Subcutaneous abdominal adipose tissue (tissue), 5 donors: ENCODE data around the gene ZKSCAN3.

ENCODE experiments used
- H3K27ac ChIP-seq: one replicate; pipeline ENCODE4 v1.7.0; 2013; ENCODE audit warnings: low read depth, mild to moderate bottlenecking, inconsistent platforms, low read length, moderate library complexity
- H3K27me3 ChIP-seq, 5 donors: one replicate each; pipeline ENCODE4 v1.7.0; 2013; ENCODE audit warnings: low read length in 5 of 5, inconsistent platforms in 1 of 5; ENCODE audit not compliant: control insufficient read depth in 5 of 5, insufficient read depth in 4 of 5
- H3K36me3 ChIP-seq, 5 donors: one replicate each; pipeline ENCODE4 v1.7.0; 2013; ENCODE audit warnings: low read length in 5 of 5; ENCODE audit not compliant: control insufficient read depth in 5 of 5, insufficient read depth in 5 of 5
- H3K4me1 ChIP-seq, 5 donors: one replicate each; pipeline ENCODE4 v1.7.0; 2013; ENCODE audit warnings: low read length in 5 of 5, mild to moderate bottlenecking in 3 of 5, moderate library complexity in 1 of 5; ENCODE audit not compliant: control insufficient read depth in 5 of 5, insufficient read depth in 5 of 5
- H3K4me3 ChIP-seq, 5 donors: one replicate each; pipeline ENCODE4 v1.7.0; 2013; ENCODE audit warnings: low read length in 5 of 5, low read depth in 1 of 5
- H3K9ac ChIP-seq, 5 donors: one replicate each; pipeline ENCODE4 v1.7.0; 2013; ENCODE audit warnings: low read length in 5 of 5, mild to moderate bottlenecking in 4 of 5, moderate library complexity in 3 of 5
- H3K9me3 ChIP-seq, 5 donors: one replicate each; pipeline ENCODE4 v1.7.0; 2013; ENCODE audit warnings: low read length in 5 of 5; ENCODE audit not compliant: control insufficient read depth in 5 of 5
- donor health status: healthy.
- donor health status: healthy.
- donor health status: healthy.
- donor health status: healthy.
- donor health status: healthy.

ZKSCAN3 gene

DNA sequence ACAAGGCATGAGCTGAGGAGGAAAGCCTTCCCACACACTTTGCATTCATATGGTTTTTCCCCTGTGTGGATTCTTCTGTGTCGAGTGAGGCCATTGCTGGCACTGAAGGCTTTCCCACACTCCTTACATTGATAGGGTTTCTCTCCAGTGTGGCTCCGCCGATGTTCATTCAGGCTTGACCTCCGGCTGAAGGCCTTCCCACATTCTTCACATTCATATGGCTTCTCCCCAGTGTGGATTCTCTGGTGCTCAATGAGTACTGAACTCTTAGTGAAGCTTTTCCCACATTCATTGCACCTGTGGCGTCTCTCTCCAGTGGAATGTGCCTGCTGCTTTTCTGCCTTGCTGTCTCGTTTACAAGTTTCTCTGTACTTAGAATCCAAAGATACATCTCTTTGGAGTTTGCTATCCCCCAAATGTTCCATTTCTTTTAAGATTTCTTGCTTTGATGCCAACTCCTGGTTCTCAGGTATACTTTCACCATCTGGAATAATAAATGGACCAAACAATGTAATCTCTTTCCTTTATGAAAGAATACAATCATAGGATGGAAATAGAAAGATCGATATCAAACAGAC, 23.3 kb upstream of the ZKSCAN3 start:
- H3K4me3 ChIP-seq, result peak overlapping the region in 4 of 5 donors; percentile 22 to 58 (median 32)
- H3K9me3 ChIP-seq, result peaks cover 16 to 41% (median 30%) of the 10 kb centered on the region in 5 donors
- no peak overlapping the region for H3K9ac ChIP-seq
- peaks cover 22 to 36% (median 25%) of the 10 kb centered on the region in 5 donors for H3K36me3 ChIP-seq
- H3K27ac ChIP-seq, result no peak overlapping the region
- H3K27me3 ChIP-seq, result no peaks in the 10 kb centered on the region
- H3K4me1 ChIP-seq, result no peaks in the 10 kb centered on the region

DNA sequence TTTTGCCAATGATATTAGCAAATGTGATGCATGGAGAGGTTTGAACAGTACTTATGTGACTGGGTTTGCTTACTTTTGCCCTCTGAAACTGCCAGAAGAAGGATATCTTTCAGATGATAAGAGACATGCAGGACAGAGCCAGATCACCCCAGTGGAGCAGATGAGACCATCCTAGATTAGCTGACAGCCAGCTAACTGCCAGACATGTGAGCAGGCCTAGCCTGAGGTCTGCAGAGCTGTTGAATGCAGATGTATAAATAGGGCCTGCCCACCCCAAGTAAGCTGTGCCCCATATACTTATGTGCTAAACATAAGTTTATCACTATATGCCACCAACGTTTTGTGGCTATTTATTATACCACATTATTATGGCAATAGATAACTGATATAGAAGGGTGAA, 19.7 kb upstream of the ZKSCAN3 start:
- Histone ChIP-seq H3K9me3 (peaks cover 14 to 33% (median 27%) of the 10 kb centered on the region in 5 donors), H3K36me3 (peaks cover 17 to 31% (median 25%) of the 10 kb centered on the region in 5 donors), H3K4me1 (peaks cover 0 to 5% (median 2%) of the 10 kb centered on the region in 5 donors), H3K4me3 (no peak overlapping the region), H3K27ac (no peak overlapping the region), H3K27me3 (no peaks in the 10 kb centered on the region), H3K9ac (no peak overlapping the region)

DNA sequence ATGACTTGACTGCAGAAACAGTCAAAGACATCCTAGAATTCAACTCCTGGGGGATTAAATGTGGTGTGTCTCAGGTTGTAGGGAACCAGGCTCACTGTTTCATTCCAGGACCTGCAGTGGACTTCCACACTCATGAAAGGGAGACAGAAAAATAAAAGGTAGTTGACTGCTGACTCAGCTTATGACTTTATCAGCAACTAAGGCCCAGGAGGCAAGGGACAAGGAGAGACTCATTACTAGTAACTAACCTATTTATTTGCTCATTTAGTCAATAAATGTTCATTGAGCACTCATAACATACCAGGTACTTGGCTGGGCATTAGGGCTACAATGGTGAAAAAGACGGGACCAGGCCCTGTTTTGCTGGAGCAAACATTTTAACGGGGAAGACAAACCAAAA, 16.7 kb upstream of the ZKSCAN3 start:
- no peak overlapping the region for H3K9ac ChIP-seq
- peaks cover 0 to 5% (median 5%) of the 10 kb centered on the region in 5 donors for H3K36me3 ChIP-seq
- no peak overlapping the region for H3K4me3 ChIP-seq
- H3K27me3 ChIP-seq, result no peaks in the 10 kb centered on the region
- peaks cover 4 to 18% (median 17%) of the 10 kb centered on the region in 5 donors for H3K4me1 ChIP-seq
- H3K27ac ChIP-seq, result no peak overlapping the region
- peaks cover 0 to 7% (median 0%) of the 10 kb centered on the region in 5 donors for H3K9me3 ChIP-seq

DNA sequence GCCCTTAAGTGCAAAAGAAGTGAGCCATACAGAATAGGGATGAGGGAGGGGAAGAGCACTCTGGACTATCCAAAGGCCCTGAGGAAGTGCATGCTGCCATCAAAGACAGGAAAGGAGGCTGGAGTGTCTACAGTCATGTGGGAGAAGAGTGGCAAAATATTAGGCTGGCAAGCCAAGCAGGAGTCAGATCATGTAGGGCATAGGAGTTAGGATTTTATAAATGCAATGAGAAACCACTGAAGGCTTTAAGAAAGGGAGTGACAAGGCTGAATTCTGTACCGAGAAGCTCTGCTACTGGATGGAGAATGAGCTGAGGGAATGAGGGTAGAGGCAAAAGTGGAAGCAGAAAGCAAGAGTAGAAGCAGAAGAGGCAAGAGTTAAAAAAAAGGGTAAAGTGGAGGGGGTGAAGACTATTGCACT, 16.1 kb upstream of the ZKSCAN3 start:
- Histone ChIP-seq H3K36me3 (peaks cover 0 to 5% (median 5%) of the 10 kb centered on the region in 5 donors), H3K27ac (no peak overlapping the region), H3K4me1 (peaks cover 4 to 18% (median 17%) of the 10 kb centered on the region in 5 donors), H3K27me3 (no peaks in the 10 kb centered on the region), H3K9me3 (peaks cover 0 to 7% (median 0%) of the 10 kb centered on the region in 5 donors), H3K4me3 (no peak overlapping the region), H3K9ac (no peak overlapping the region)

DNA sequence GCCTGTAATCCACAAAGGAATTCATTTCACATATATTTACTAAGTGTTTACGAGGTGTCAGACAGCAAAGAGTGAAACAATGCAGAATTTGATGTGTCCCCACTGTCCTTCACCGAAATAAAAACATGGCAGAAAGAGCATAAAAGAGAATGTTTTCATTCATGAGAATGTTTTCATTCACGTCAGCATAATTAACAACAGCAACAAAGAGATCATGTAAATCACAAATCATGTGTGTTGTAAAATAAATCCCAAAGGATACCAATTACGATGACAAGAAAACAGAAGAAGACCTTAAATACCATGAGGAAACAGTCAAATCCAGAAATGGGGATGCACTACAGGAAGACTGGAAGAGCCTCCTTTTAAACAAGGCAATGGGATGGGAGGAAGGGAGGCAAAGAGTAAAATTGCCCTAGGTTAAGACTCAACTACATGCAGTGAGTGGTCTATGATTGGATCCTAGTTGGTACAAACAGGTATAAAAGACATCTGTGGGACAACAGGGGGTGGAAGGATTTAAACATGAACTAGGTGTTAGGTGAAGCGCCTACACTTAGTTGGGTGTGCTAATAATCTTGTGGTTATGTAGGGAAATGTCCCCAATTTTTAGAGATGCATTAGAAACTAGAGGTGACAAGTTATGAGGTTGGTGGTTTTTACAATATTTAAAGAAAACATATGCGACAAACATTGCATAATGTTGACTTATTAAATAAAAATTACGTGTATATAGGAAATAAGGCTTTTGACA, 15.3 kb upstream of the ZKSCAN3 start:
- no peaks in the 10 kb centered on the region for H3K9me3 ChIP-seq
- H3K36me3 ChIP-seq, result peaks cover 0 to 5% (median 0%) of the 10 kb centered on the region in 5 donors
- H3K9ac ChIP-seq, result peak overlapping the region in 4 of 5 donors; percentile 56 to 97 (median 90)
- peak overlapping the region; percentile 99 for H3K27ac ChIP-seq
- H3K4me3 ChIP-seq, result peak overlapping the region in 4 of 5 donors; percentile 81 to 96 (median 92)
- H3K4me1 ChIP-seq, result peaks cover 4 to 18% (median 17%) of the 10 kb centered on the region in 5 donors
- H3K27me3 ChIP-seq, result no peaks in the 10 kb centered on the region

- Histone ChIP-seq H3K9ac (peak overlapping the region; percentile 56 to 97 (median 91)), H3K27ac (peak overlapping the region; percentile 99), H3K27me3 (no peaks in the 10 kb centered on the region), H3K36me3 (no peaks in the 10 kb centered on the region), H3K4me3 (peak overlapping the region; percentile 81 to 96 (median 90)), H3K9me3 (no peaks in the 10 kb centered on the region), H3K4me1 (peaks cover 4 to 18% (median 17%) of the 10 kb centered on the region in 5 donors)
These were observed 14.6 kb upstream of the ZKSCAN3 start for GRCh38 chr6:28335040-28335563.

- no peaks in the 10 kb centered on the region for H3K9me3 ChIP-seq
- peak within 1 kb of the TSS; percentile 99 for H3K27ac ChIP-seq
These were observed 14.0 kb upstream of the ZKSCAN3 start, which contains the start of gene ZSCAN31 for GRCh38 chr6:28335564-28336283. Gene ZSCAN31 (minus strand): TSS chr6:28336148. CDS start chr6:28329683, 6,465 bp downstream.

GRCh38 chr6:28336284-28337120, 13.2 kb upstream of the ZKSCAN3 start:
- Histone ChIP-seq H3K36me3 (no peaks in the 10 kb centered on the region), H3K9ac (peak overlapping the region; percentile 88 to 98 (median 97)), H3K4me3 (peak overlapping the region; percentile 81 to 96 (median 90)), H3K9me3 (no peaks in the 10 kb centered on the region), H3K27ac (peak overlapping the region; percentile 99), H3K4me1 (peaks cover 4 to 18% (median 17%) of the 10 kb centered on the region in 5 donors), H3K27me3 (no peaks in the 10 kb centered on the region)

More at GRCh38 chr6:28335564-28336283, 14.0 kb upstream of the ZKSCAN3 start, which contains the start of gene ZSCAN31:
- peak within 1 kb of the TSS; percentile 88 to 98 (median 97) for H3K9ac ChIP-seq
- peak within 1 kb of the TSS; percentile 81 to 96 (median 90) for H3K4me3 ChIP-seq
- peaks cover 4 to 18% (median 17%) of the 10 kb centered on the region in 5 donors for H3K4me1 ChIP-seq
- no peaks in the 10 kb centered on the region for H3K27me3 ChIP-seq
- no peaks in the 10 kb centered on the region for H3K36me3 ChIP-seq

GRCh38 chr6:28337121-28337520, 12.6 kb upstream of the ZKSCAN3 start:
- peaks cover 4 to 18% (median 17%) of the 10 kb centered on the region in 5 donors for H3K4me1 ChIP-seq
- peak overlapping the region in 1 of 5 donors; percentile 98 for H3K9ac ChIP-seq
- H3K27ac ChIP-seq, result peak overlapping the region; percentile 99
- no peaks in the 10 kb centered on the region for H3K36me3 ChIP-seq
- H3K4me3 ChIP-seq, result peak overlapping the region in 3 of 5 donors; percentile 81 to 96 (median 93)
- H3K27me3 ChIP-seq, result no peaks in the 10 kb centered on the region
- no peaks in the 10 kb centered on the region for H3K9me3 ChIP-seq
